Smooth muscle cell (in vitro differentiated cells): ENCODE measurements around the gene BORCS5. TPM values are rescaled to one million over a fixed set of nuclear protein-coding genes. Genes with fewer than 3 reads are reported as not detected.
A peak's percentile ranks its signal among the peaks of the same experiment; 100 is the strongest.

Source experiments
- DNase-seq: peaks from one replicate; lab custom pipeline; 2025; ENCODE audit not compliant: unreplicated experiment; lab: John Stamatoyannopoulos, UW
- H2AFZ ChIP-seq: fragments of 200-600 bp; sonication (generic); 2 replicates; pipeline ENCODE4 v1.6.0; 2016; ENCODE audit warnings: antibody characterized with exemption, low read depth, mild to moderate bottlenecking
- H3F3A ChIP-seq: fragments of 200-600 bp; sonication (generic); 2 replicates; pipeline ENCODE4 v1.6.0; 2017; ENCODE audit warnings: antibody characterized with exemption, low read depth
- H3K27ac ChIP-seq: fragments of 200-600 bp; sonication (generic); 2 replicates; pipeline ENCODE4 v1.5.1; 2016; ENCODE audit warnings: low read depth, mild to moderate bottlenecking
- H3K27me3 ChIP-seq: fragments of 200-600 bp; sonication (generic); 2 replicates; pipeline ENCODE4 v1.6.1; 2016; ENCODE audit warnings: low read depth, mild to moderate bottlenecking
- H3K36me3 ChIP-seq: fragments of 200-600 bp; sonication (generic); 2 replicates; pipeline ENCODE4 v1.5.1; 2016; ENCODE audit warnings: low read depth
- H3K4me1 ChIP-seq: fragments of 200-600 bp; sonication (generic); 2 replicates; pipeline ENCODE4 v1.5.1; 2016; ENCODE audit warnings: low read depth
- H3K4me2 ChIP-seq: fragments of 200-600 bp; sonication (generic); 2 replicates; pipeline ENCODE4 v1.6.0; 2016; ENCODE audit warnings: mild to moderate bottlenecking
- H3K4me3 ChIP-seq: fragments of 200-600 bp; sonication (generic); 2 replicates; pipeline ENCODE4 v1.5.1; 2016; ENCODE audit warnings: mild to moderate bottlenecking
- H3K79me2 ChIP-seq: fragments of 200-600 bp; sonication (generic); 2 replicates; pipeline ENCODE4 v1.6.0; 2016; ENCODE audit warnings: low read depth, mild to moderate bottlenecking
- H3K9ac ChIP-seq: fragments of 200-600 bp; sonication (generic); 2 replicates; pipeline ENCODE4 v1.6.0; 2016; ENCODE audit warnings: low read depth
- H3K9me3 ChIP-seq: fragments of 200-600 bp; sonication (generic); replicated peaks from 2 replicates; pipeline ENCODE4 v1.5.1; 2016; ENCODE audit warnings: low read depth
- H4K20me1 ChIP-seq: fragments of 200-600 bp; sonication (generic); 2 replicates; pipeline ENCODE4 v1.6.0; 2016; ENCODE audit warnings: low read depth
- WGBS: methylation state at CpG from one replicate; pipeline ENCODE4 v1.1.7; 2016; ENCODE audit warnings: low lambda C conversion rate; 5-methylcytosine and 5-hydroxymethylcytosine counted together
- polyA plus RNA-seq: library from polyadenylated mRNA; unstranded; fragments of >200 nt; fragmentation: Nextera tagmentation; extraction: Ambion mirVana; gene quantifications from 2 replicates; pipeline ENCODE4 v1.2.1, GENCODE V29; 2016
- total RNA-seq: library from RNA; depleted of rRNA; stranded (reverse); fragments of >200 nt; gene quantifications from 2 replicates; pipeline ENCODE4 v1.2.3, GENCODE V29; 2014
- TF ChIP-seq, protein P1 (sequence below): fragments of 200-600 bp; sonication (generic); IDR thresholded peaks from 2 replicates; pipeline ENCODE4 v1.5.1; 2017; ENCODE audit warnings: borderline replicate concordance, mild to moderate bottlenecking, antibody characterized with exemption; ENCODE audit not compliant: insufficient read depth, poor library complexity, severe bottlenecking

BORCS5 gene
- total and polyA plus RNA-seq, 2 experiments from 2014 or later = 11.2 to 11.7 TPM

DNA sequence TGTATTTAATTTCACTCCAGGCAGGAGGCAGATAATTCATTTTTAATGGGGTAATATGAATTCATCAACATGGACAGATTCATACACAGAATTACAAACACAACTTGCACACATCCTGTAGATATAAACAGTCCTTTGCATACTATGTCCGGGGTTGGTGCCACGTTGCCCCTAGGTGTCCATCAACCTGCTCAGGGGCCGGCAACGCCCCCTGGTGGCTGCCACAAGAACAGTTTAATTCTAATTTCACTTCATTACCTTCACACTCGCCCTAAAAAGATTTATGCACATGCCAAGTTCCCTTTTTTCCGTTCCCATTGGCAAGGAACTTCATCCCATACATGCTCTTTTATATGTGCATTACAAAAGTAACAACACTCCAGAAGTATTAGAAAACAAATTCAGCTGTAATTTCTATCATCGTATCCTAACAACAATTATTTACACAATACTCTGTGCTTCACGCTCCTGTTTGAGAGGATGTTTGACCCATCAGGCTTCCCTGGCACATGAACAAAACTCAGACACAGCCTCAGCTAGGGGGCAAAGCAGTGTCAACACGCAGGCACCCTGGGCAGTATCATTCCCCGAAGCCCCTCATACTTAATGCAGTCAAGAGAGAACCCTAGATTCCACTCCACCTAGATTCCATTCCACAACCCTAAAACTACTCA lies 22.4 kb upstream of the BORCS5 start:
- no peaks in the 10 kb centered on the region for H3K9me3 ChIP-seq
- DNase-seq = no peak
- no peak overlapping the region for H3K4me2 ChIP-seq
- H3K27ac ChIP-seq = no peak overlapping the region
- H3K4me3 ChIP-seq = no peak overlapping the region
- no peaks in the 10 kb centered on the region for H3F3A ChIP-seq
- H3K27me3 ChIP-seq = no peaks in the 10 kb centered on the region
- H3K36me3 ChIP-seq = no peaks in the 10 kb centered on the region
- no peaks in the 10 kb centered on the region for H3K79me2 ChIP-seq
- H3K9ac ChIP-seq = no peak overlapping the region
- TF ChIP-seq, protein P1, sequence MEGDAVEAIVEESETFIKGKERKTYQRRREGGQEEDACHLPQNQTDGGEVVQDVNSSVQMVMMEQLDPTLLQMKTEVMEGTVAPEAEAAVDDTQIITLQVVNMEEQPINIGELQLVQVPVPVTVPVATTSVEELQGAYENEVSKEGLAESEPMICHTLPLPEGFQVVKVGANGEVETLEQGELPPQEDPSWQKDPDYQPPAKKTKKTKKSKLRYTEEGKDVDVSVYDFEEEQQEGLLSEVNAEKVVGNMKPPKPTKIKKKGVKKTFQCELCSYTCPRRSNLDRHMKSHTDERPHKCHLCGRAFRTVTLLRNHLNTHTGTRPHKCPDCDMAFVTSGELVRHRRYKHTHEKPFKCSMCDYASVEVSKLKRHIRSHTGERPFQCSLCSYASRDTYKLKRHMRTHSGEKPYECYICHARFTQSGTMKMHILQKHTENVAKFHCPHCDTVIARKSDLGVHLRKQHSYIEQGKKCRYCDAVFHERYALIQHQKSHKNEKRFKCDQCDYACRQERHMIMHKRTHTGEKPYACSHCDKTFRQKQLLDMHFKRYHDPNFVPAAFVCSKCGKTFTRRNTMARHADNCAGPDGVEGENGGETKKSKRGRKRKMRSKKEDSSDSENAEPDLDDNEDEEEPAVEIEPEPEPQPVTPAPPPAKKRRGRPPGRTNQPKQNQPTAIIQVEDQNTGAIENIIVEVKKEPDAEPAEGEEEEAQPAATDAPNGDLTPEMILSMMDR = peak; percentile 79
- peaks cover 5% of the 10 kb centered on the region for H3K4me1 ChIP-seq
- H2AFZ ChIP-seq = no peak overlapping the region
- H4K20me1 ChIP-seq = no peaks in the 10 kb centered on the region
- WGBS = 38% methylated on average over 10 of the region's 10 CpGs

DNA sequence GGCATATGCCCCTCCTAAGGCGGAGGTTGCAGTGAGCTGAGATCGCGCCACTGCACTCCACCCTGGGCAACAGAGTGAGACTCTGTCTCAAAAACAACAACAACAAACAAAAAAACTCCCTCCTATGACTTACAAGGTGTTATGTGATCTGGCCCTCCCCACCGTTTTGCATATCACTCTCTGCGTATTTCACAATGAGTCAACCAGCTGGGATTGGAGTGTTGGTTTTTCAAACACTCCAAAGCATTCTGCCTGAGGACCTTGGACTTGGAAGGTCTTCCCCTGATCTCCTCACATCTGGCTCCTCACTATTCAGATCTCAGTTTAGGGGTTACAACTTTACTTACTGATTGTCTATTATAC lies 20.8 kb upstream of the BORCS5 start:
- WGBS = 77% methylated on average over 5 of the region's 5 CpGs

DNA sequence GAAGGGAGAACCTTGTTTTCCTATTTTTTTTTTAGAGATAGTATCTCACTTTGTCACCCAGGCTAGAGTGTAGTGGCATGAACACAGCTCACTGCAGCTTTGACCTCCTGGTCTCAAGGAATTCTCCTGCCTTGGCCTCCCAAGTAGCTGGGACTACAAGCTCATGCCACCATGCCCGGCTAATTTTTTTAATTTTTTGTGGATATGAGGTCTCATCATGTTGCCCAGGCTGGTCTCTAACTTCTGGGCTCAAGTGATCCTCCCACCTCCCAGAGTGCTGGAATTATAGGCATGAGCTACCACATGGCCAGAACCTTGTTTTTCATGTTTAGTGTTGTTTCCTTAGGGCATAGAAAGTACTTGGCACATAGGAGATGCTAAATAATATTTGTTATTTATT lies 20.4 kb upstream of the BORCS5 start:
- Histone ChIP-seq H3K79me2 (no peaks in the 10 kb centered on the region), H3K4me2 (no peak overlapping the region), H3K27ac (no peak overlapping the region), H3K4me1 (peaks cover 3% of the 10 kb centered on the region), H2AFZ (no peak overlapping the region), H3K36me3 (no peaks in the 10 kb centered on the region), H3K9ac (no peak overlapping the region), H4K20me1 (no peaks in the 10 kb centered on the region), H3K4me3 (no peak overlapping the region), H3K9me3 (no peaks in the 10 kb centered on the region), H3F3A (no peaks in the 10 kb centered on the region), H3K27me3 (no peaks in the 10 kb centered on the region)
- 95% methylated on average over 1 of the region's 1 CpG for WGBS
- TF ChIP-seq, protein P1 = no peak
- no peak for DNase-seq

More for the DNA sequence above, 20.8 kb upstream of the BORCS5 start:
- Histone ChIP-seq H3K79me2 (no peaks in the 10 kb centered on the region), H3K36me3 (no peaks in the 10 kb centered on the region), H4K20me1 (no peaks in the 10 kb centered on the region), H3K4me3 (no peak overlapping the region), H3K4me2 (no peak overlapping the region), H3K27ac (no peak overlapping the region), H3K9me3 (no peaks in the 10 kb centered on the region), H3K27me3 (no peaks in the 10 kb centered on the region), H2AFZ (no peak overlapping the region), H3F3A (no peaks in the 10 kb centered on the region), H3K4me1 (peaks cover 5% of the 10 kb centered on the region), H3K9ac (no peak overlapping the region)
- TF ChIP-seq, protein P1 = no peak
- no peak for DNase-seq
